Stimulated activated CD4-positive, alpha-beta T cell treated with anti-CD3 and anti-CD28 coated beads, Interleukin-2, amount 100 ng/mL, for 4 hours (primary cell): ENCODE results near the gene CXCL11.
"Not testable (repeated sequence)": the region's sequence is repeated elsewhere in the genome, so short reads cannot be mapped to it uniquely, and the experiment has no call there.

Experiments used
- DNase-seq: peaks from one replicate; pipeline ENCODE4 v3.0.0-alpha.2; 2020; ENCODE audit warnings: low read depth

Gene CXCL11

DNA sequence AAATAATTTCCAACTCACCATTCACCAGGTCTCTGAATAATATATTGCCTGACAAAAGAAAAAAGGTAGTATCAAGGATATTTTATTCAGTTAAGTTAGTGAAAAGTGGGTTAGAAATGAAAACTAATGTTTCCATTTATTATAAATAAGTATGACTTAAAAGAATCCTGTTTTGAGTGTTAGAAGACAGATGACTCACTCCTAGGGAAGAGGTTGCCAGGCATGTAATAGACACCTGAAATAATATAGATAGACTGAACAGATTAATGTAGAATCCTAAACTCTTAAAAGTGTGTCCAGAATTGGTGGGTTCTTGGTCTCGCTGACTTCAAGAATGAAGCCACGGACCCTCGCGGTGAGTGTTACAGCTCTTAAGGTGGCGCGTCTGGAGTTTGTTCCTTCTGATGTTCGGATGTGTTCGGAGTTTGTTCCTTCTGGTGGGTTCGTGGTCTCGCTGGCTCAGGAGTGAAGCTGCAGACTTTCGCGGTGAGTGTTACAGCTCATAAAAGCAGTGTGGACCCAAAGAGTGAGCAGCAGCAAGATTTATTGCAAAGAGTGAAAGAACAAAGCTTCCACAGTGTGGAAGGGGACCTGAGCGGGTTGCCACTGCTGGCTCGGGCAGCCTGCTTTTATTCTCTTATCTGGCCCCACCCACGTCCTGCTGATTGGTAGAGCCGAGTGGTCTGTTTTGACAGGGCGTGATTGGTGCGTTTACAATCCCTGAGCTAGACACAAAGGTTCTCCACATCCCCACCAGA lies 6.5 kb upstream of the CXCL11 start:
- DNase-seq = not testable (repeated sequence)

DNA sequence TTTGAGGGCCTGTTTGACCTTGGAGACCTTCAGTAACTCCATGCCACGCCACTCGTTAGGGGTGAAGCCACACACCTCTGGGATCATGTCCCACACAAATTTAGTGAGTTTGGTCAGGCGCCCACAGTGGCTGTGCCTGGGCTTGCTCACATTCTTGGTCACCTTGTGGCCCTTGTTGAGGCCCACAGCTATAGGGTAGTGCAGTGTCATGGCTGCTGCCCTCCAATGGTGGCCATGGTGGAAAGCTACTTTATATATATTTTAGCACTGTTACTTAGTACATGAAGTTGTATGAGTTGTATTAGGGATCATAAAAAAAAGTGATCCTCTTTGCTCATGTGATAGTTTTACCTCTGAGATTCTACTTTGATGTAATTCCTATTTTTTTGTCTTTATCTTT lies 985 bp upstream of the CXCL11 start:
- DNase-seq = no peak

DNA sequence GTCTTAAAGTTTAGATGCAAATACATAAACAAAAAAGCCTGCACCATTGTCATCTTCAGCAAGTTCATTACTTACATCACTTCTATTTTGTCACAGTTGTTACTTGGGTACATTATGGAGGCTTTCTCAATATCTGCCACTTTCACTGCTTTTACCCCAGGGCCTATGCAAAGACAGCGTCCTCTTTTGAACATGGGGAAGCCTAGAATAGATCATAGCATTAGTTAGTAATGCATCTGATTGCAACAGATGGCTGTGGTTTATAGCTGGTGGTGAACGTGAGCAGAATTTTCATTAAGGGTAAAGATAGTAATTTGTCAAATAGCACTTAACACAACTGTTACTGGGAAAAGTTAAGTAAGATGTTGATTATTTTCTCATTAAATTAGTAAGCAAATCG lies 729 bp downstream of the CXCL11 start:
- no peak for DNase-seq

DNA sequence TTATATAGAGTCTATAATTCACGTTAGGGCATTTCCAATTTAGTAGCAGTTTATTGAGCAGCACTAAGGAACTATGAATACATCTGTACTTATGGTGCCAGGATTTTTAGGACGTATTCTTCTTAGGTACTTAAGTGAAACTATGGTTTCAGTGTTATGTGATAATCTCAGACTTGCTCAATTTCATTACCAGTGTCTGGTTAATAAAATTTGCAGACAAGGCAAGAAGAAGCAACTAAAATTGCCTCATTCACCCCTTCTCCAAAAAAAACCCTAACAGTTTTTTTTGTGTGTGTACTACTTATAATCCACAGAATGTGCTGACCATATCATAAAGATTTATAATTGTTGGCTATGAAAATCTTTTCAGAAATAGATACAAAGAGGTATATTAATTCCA lies 6.6 kb downstream of the CXCL11 start:
- DNase-seq = no peak

GRCh38 chr4:76028350-76028765 lies 7.5 kb downstream of the CXCL11 start:
- DNase-seq = no peak

DNA sequence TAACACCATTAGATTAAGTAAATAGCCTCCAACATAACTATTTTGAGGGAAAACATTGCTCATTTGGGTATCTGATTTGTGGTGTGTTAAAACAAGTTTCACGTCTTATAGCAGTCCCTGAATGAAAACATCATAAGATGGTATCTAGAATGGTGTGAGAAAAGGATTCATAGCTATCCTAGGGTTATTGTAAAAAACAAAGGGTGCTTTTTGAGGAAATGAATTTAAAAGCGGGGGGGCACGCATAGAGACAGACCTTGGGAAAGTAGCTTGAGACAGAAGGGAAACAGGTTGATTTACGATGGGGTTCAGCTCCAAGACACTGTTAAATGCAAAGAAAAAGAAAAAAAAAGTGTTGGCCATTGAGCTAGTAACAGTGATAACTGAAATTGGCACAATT lies 11.8 kb downstream of the CXCL11 start:
- DNase-seq = no peak

- no peak for DNase-seq
Measured at GRCh38 chr4:76023389-76023788, 12.5 kb downstream of the CXCL11 start, which contains the start of gene CXCL10. Gene CXCL10 (minus strand): TSS chr4:76023497. CDS start chr4:76023431, 66 bp downstream.

- DNase-seq = no peak
Measured at GRCh38 chr4:76022677-76023076, 13.2 kb downstream of the CXCL11 start.

DNA sequence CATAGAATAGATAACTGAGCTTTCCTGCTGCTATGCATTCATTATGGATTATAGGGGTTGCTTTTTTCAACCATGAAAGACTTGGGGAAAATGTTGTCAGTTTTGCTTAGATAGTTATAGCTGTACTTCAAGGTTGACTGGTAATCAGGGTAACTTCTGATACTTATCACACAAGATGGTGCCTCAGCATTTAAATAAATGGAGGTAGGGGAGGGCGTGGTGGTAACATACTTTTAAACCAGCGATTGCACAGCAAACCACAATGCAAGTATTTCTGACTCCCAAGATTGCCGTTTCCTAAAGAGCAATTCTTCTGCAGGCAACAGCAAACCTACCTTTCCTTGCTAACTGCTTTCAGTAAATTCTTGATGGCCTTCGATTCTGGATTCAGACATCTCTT lies 13.8 kb downstream of the CXCL11 start:
- DNase-seq = no peak

GRCh38 chr4:76017056-76017686 lies 18.7 kb downstream of the CXCL11 start:
- no peak for DNase-seq

DNA sequence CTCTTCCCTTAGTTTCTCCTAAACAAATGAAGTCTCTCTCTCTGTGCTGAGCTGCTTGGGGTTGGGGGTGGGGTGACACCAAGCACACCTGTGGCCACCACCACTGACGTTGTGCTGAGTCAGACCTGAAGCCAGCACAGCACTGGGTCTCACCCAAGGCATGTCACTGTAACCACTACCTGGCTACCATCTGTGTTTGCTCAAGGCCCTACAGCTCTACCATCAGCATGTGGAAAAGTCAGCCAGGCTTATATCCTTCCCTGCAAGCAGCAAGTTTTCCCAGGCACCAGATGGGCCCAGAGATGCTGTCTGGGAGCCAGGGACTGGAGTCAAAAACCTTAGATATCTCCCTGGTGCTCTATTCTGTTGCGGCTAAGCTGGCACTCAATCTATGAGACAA lies 19.5 kb downstream of the CXCL11 start:
- DNase-seq = no peak

GRCh38 chr4:76013540-76013939 lies 22.3 kb downstream of the CXCL11 start:
- no peak for DNase-seq

DNA sequence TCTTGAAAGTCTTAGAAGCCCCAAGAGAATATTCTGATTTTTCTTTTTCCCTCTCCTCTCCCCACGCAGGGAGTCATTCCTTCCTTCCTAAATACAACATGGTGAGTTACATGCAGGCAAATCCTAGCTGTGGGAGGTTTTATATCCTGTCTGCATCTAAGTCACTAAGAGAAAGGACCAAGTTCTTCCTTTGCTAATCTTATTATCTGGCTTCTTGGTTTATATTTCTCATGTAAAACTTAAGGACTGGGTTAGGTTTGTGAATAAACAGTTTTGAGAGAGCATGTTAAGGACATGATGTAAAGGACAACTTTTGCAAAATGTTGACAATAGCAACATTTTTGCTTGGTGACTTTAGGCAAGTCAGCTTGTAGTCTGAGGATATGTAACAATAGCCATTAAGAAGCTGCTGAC lies 23.5 kb downstream of the CXCL11 start:
- DNase-seq = no peak

- DNase-seq = no peak
Measured at GRCh38 chr4:76011700-76012387, 24.0 kb downstream of the CXCL11 start.

DNA sequence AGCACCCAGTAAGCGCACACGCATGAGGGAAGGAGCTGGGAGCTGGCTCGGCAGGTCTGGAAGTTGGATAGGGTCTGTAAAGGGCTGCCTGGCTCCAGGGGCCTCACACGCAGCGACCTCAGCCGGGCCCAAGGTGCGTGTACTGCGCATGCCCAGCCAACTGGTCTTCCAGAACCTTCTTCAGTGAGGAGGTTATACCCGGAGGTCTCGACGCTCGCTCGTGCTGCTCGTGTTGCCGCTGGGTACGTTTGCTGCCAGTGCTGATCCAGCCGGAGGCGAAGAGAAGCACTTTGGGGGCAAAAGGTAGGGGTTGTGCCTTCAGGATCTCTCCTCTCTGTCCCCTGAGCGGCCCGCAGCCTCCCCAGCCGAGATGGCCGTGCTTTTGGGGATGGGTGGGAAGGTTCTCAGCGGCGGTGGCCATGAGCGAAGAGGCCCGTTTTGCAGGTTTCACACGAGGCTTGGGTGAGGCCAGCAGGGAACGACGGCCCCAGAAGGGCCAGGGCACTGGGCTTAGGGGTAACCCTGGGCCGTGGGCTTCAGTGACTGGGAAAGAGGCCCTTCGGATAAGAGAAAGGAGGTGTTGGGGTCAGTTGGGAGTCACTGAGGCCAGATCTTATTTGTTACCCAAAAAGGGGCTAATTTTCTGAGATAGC lies 24.7 kb downstream of the CXCL11 start:
- DNase-seq = no peak

DNA sequence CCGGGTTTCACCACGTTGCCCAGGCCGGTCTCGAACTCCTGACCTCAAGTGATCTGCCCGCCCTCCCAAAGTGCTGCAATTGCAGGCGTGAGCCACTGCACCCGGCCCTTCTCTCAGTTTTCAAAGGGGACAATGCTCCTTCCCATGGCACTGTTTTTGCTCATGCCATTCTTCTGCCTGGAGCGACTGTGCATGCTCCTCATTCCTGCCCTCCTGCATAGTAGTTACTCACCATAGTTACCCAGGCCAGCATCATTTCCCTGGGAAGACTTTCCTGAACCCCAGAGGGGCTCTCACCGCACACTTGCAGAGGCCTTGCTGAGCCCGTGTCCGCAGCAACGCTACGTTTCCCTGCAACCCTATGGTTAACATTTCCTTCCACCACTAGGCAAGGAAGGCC lies 25.3 kb downstream of the CXCL11 start:
- no peak for DNase-seq

GRCh38 chr4:76009311-76009710 lies 26.6 kb downstream of the CXCL11 start:
- no peak for DNase-seq

DNA sequence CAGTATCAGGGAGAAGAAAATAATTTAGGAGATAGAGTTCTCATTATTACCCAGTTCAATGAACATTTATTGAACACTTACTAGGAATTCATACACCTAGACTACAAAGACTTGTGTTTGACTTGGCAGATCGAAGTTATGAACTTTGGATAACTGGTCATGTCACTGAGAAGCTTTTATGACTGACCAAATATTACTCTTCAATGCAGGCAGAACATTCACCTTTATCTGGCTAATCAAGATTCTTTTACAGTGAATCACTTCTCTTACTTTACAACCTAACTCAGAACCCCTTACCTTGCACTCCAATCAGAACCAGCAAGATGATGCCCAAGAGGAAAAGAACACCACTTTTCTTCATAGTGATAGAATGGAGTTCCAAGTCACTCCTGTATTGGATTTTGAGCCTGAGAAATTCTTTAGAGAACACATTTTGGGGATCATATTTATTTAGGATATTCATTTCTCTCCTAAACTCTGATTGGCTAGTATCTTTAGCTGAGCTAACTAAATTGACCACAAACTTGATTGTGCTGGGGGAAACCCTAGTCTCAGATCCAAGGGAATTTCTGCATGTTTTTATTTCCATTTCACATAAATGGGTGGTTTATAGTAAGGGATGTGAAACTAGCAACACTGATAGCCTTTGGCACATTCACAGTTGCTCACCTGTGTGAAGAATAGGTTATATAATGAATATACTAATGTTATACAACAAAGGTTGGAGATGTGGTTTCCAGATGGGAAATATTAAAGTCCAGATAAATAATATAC lies 28.6 kb downstream of the CXCL11 start, which contains the start of gene CXCL9:
CXCL9 (minus strand) TSS at position 421 of the 774 bp plus-strand sequence; CDS start at position 361, 60 bp downstream.
- no peak for DNase-seq

GRCh38 chr4:76003620-76004019 lies 32.2 kb downstream of the CXCL11 start:
- DNase-seq = no peak

DNA sequence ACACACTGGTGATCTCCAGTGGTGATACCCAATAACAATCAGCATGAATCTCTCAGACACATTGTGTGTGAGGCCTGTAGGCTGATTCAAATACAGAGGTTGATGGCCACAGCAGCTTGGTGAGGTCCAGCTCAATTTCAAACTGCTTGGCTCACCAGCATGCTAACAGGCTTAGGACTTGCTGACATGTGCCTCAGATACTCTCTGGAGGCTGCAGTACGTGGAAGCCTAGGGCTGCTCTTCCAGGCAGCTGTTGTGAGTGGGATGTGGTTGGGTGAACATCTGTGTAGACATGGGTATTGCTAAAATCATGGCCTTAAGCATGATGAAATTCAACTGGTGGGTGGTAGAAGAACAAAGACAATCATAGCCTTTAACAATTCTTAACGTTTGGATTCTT lies 32.8 kb downstream of the CXCL11 start:
- no peak for DNase-seq

DNA sequence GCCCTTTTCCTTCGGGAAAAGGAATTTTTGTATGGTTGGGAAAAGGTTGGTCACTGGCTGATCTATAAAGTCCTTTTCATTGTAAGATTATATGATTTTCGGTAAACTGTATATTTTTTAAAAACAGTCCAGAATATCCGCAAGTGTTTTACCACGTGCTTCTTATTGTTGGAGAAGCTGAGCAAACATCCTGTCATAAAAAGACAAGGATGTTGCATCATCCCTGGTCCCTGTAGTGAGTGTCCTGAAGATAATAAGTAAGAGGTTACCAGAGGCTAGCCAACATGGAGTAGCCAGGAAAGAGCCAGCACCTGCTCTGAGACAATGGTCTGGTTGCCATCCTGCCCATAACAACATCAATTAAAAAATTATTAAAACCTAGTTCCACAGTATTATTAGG lies 33.7 kb downstream of the CXCL11 start:
- DNase-seq = no peak

GRCh38 chr4:76001700-76002099 lies 34.2 kb downstream of the CXCL11 start:
- DNase-seq = no peak
